BE2C (cell line): Measurements from ENCODE around the gene NANOS2.

ENCODE experiments used
- DNase-seq: peaks from one replicate; pipeline ENCODE4 v3.0.0-alpha.2; 2020
- H3K27me3 ChIP-seq: fragments of 250-450 bp; sonication (Bioruptor Pico); 2 replicates; pipeline ENCODE4 v1.5.1; 2020; ENCODE audit warnings: mild to moderate bottlenecking
- H3K36me3 ChIP-seq: fragments of 250-450 bp; sonication (Bioruptor Pico); 2 replicates; pipeline ENCODE4 v1.5.1; 2020; ENCODE audit warnings: mild to moderate bottlenecking
- H3K4me1 ChIP-seq: fragments of 250-450 bp; sonication (Bioruptor Pico); 2 replicates; pipeline ENCODE4 v1.5.1; 2020
- H3K4me3 ChIP-seq: 2 replicates; pipeline ENCODE4 v1.5.1; 2011; ENCODE audit warnings: low read depth, low read length
- H3K9me3 ChIP-seq: fragments of 250-450 bp; sonication (Bioruptor Pico); 2 replicates; pipeline ENCODE4 v1.5.1; 2020
- TF ChIP-seq, protein P1 (sequence below): IDR thresholded peaks from 2 replicates; pipeline ENCODE4 v1.5.1; 2012; ENCODE audit warnings: mild to moderate bottlenecking, low read depth, low read length

NANOS2 gene

DNA sequence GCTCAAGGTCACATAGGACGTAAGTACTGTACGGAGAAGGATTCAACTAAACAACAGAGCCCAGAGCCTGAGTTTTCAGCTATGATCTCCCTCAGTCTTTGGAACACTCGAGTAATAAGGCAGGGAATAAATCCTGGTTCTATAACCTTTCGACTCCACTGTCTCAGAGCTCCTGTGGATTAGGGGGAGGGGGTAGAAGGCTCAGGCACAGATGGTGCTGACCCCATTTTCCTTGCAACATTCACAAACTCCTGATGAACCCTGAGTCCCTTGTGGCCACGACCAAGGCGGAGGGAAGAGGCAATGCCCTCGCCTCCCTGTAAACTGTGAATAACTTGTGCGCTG, 37.7 kb upstream of the NANOS2 start:
- Histone ChIP-seq H3K4me3 (no peak overlapping the region), H3K4me1 (peaks cover 19% of the 10 kb centered on the region), H3K27me3 (no peaks in the 10 kb centered on the region), H3K9me3 (no peaks in the 10 kb centered on the region), H3K36me3 (peaks cover 8% of the 10 kb centered on the region)
- TF ChIP-seq, protein P1, sequence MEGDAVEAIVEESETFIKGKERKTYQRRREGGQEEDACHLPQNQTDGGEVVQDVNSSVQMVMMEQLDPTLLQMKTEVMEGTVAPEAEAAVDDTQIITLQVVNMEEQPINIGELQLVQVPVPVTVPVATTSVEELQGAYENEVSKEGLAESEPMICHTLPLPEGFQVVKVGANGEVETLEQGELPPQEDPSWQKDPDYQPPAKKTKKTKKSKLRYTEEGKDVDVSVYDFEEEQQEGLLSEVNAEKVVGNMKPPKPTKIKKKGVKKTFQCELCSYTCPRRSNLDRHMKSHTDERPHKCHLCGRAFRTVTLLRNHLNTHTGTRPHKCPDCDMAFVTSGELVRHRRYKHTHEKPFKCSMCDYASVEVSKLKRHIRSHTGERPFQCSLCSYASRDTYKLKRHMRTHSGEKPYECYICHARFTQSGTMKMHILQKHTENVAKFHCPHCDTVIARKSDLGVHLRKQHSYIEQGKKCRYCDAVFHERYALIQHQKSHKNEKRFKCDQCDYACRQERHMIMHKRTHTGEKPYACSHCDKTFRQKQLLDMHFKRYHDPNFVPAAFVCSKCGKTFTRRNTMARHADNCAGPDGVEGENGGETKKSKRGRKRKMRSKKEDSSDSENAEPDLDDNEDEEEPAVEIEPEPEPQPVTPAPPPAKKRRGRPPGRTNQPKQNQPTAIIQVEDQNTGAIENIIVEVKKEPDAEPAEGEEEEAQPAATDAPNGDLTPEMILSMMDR: no peak
- no peak for DNase-seq

DNA sequence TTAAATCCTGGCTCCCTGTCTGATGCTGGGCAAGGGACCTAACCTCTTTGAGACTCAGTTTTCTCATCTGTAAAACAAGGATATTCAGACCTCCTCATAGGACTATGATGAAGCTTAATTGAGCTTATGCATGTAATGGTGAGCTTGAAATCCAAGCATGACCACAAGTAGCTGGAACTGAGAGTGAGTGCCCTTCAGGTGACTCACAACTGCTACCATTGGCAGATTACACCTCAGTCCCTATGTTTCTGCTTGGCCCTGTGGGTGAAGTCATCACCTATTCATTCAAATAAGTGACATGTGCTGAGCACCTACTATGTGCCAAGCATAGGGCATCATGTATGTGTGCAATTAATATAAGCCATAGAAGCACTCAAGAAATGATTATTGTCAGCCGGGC, 33.3 kb upstream of the NANOS2 start:
- H3K4me1 ChIP-seq: no peaks in the 10 kb centered on the region

DNA sequence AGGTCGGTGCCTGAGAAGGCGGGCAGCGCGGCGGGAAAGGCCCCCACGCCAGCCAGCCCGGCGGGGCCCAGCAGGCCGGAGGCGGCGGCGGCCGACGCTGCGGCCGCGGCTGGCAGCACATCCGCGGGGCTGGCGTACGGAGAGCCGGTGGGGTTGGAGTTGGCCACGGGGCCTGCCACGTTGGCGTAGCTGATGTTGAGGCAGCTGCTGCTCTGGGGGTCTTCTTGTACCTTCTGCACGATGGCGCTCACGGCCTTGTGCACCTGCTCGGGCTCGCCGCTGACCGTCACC, 25.9 kb upstream of the NANOS2 start:
- Histone ChIP-seq H3K36me3 (no peaks in the 10 kb centered on the region), H3K27me3 (no peaks in the 10 kb centered on the region), H3K4me3 (no peak overlapping the region), H3K4me1 (no peaks in the 10 kb centered on the region), H3K9me3 (no peaks in the 10 kb centered on the region)
- TF ChIP-seq, protein P1: no peak
- no peak for DNase-seq

More for the DNA sequence above, 33.3 kb upstream of the NANOS2 start:
- DNase-seq: no peak
- Histone ChIP-seq H3K4me3 (no peak overlapping the region), H3K9me3 (no peaks in the 10 kb centered on the region), H3K27me3 (no peaks in the 10 kb centered on the region), H3K36me3 (peaks cover 3% of the 10 kb centered on the region; the same call in 1 of the 2 replicates)
- TF ChIP-seq, protein P1: no peak

DNA sequence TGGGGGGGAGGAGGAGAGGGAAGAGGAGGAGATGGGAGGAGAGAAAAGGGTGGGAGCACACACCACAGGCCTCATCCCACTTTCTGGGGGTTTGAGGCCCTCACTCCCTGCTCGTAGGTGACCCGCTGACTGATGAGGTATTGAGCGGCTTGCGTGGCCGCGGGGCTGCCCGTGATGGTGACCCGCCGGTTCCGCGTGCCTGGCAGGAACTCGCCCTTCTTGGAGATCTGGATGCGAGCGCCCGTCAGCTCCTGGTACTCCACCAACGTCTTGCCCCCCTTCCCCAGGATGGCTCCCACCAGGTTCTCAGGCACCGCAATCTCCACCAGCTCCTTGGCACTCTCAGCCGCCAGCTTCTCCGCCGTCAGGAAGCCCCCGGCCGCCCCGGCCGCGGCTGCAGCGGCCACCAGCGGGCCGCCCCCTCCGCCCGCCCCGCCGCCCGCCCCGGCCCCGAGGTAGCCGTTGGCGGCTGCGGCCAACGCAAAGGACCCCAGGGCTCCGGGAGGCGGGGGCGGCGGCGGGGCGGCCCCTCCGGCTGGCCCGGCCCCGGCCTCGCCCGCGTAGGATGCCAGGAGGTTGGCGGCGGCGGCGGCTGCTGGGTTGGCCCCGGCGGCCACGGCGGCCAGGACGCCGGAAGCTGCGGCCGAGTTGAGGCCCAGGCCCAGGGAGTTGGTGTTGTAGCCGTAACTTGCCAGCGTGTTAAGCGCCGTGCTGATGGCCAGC, 25.4 kb upstream of the NANOS2 start:
- no peaks in the 10 kb centered on the region for H3K4me1 ChIP-seq
- no peaks in the 10 kb centered on the region for H3K36me3 ChIP-seq
- TF ChIP-seq, protein P1: no peak
- H3K9me3 ChIP-seq: no peaks in the 10 kb centered on the region
- no peak for DNase-seq
- H3K27me3 ChIP-seq: no peaks in the 10 kb centered on the region
- no peak overlapping the region for H3K4me3 ChIP-seq

DNA sequence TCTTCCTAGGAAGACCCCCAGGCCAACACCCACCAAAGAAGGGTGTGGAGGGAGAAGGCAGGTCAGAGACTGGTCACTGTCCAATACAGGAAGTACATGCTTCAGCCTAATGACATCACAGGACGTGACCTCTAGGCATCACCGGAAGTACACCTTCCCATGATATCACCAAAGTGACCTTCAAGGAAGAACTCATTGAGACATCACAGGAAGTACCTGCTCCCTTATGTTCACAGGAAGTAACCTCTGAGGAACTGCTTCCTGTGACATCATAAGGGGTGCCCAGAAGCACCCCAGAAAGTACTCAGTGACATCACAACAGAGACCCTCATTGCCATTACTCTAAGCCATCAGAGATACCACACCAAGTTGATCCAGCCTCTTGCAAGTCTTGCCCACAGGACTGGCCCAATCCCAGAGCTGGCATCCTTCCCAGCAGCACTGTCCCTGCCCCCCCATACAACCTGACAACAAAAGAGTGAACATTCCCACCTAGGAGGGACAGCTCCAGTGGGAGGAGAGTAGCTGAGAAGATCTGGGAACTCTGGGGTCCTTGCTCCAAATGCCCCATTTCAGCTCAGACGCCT, 24.2 kb upstream of the NANOS2 start:
- no peak for DNase-seq
- H3K27me3 ChIP-seq: no peaks in the 10 kb centered on the region
- no peak overlapping the region for H3K4me3 ChIP-seq
- no peaks in the 10 kb centered on the region for H3K4me1 ChIP-seq
- TF ChIP-seq, protein P1: no peak
- H3K36me3 ChIP-seq: no peaks in the 10 kb centered on the region
- no peaks in the 10 kb centered on the region for H3K9me3 ChIP-seq

DNA sequence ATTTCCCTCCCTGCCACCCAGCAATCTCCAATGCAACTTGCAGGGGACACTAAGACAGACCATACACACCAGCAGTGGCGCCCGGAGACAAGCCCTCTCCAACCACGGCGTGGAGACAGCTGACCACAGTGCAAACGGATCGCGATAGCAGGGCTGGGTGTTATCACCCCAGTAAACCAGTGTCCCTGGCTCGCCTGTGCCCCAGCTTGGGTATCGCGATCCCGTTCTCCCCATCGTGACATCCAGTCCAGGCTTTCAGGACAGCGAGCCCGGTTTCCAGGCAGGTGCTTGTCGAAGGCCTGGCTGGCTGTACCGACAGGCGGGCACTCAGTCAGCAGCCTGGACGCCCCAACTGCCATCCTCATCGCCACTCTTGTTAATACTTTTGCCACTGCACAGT, 20.7 kb upstream of the NANOS2 start:
- DNase-seq: no peak
- no peaks in the 10 kb centered on the region for H3K27me3 ChIP-seq
- H3K4me3 ChIP-seq: no peak overlapping the region
- no peaks in the 10 kb centered on the region for H3K9me3 ChIP-seq
- no peaks in the 10 kb centered on the region for H3K4me1 ChIP-seq
- H3K36me3 ChIP-seq: no peaks in the 10 kb centered on the region
- TF ChIP-seq, protein P1: no peak
